Mesendoderm (in vitro differentiated cells): ENCODE data around the gene PPP1R12B.
"Not testable (repeated sequence)": the region's sequence is repeated elsewhere in the genome, so short reads cannot be mapped to it uniquely, and the experiment has no call there.

Source experiments
- DNase-seq: peaks from one replicate; pipeline ENCODE4 v3.0.0; 2013
- H2AK5ac ChIP-seq: 2 replicates; pipeline ENCODE4 v1.6.1; 2013; ENCODE audit warnings: low read length, inconsistent platforms
- H2BK120ac ChIP-seq: 2 replicates; pipeline ENCODE4 v1.6.1; 2013; ENCODE audit warnings: low read depth, mild to moderate bottlenecking, low read length, moderate library complexity, mixed read lengths
- H2BK15ac ChIP-seq: replicated peaks from 2 replicates; pipeline ENCODE4 v1.6.1; 2013; ENCODE audit warnings: low read depth, mild to moderate bottlenecking, moderate library complexity
- H2BK5ac ChIP-seq: 2 replicates; pipeline ENCODE4 v1.6.1; 2013; ENCODE audit warnings: low read length, inconsistent platforms
- H3K18ac ChIP-seq: 2 replicates; pipeline ENCODE4 v1.6.1; 2013; ENCODE audit warnings: mild to moderate bottlenecking, low read length, mixed read lengths
- H3K23ac ChIP-seq: one replicate; pipeline ENCODE4 v1.6.1; 2013; ENCODE audit warnings: low read length
- H3K27ac ChIP-seq: 2 replicates; pipeline ENCODE4 v1.5.1; 2013; ENCODE audit warnings: low read depth, mild to moderate bottlenecking, inconsistent platforms, low read length, moderate library complexity
- H3K27me3 ChIP-seq: 2 replicates; pipeline ENCODE4 v1.6.1; 2013; ENCODE audit warnings: low read length, control low read depth, mild to moderate bottlenecking, inconsistent platforms; ENCODE audit not compliant: insufficient read depth, poor library complexity
- H3K36me3 ChIP-seq: 2 replicates; pipeline ENCODE4 v1.6.1; 2013; ENCODE audit warnings: low read length, inconsistent platforms; ENCODE audit not compliant: control insufficient read depth, insufficient read depth
- H3K4ac ChIP-seq: one replicate; pipeline ENCODE4 v1.6.1; 2013; ENCODE audit warnings: low read depth, mild to moderate bottlenecking, low read length, moderate library complexity
- H3K4me1 ChIP-seq: 2 replicates; pipeline ENCODE4 v1.6.1; 2013; ENCODE audit warnings: low read depth, low read length, inconsistent platforms; ENCODE audit not compliant: control insufficient read depth
- H3K4me2 ChIP-seq: 2 replicates; pipeline ENCODE4 v1.6.1; 2013; ENCODE audit warnings: low read length
- H3K4me3 ChIP-seq: 2 replicates; pipeline ENCODE4 v1.5.1; 2013; ENCODE audit warnings: mild to moderate bottlenecking, low read length
- H3K56ac ChIP-seq: one replicate; pipeline ENCODE4 v1.6.1; 2013; ENCODE audit warnings: low read length
- H3K79me1 ChIP-seq: 2 replicates; pipeline ENCODE4 v1.6.1; 2013; ENCODE audit warnings: low read length, inconsistent platforms
- H3K79me2 ChIP-seq: 2 replicates; pipeline ENCODE4 v1.6.1; 2013; ENCODE audit warnings: mild to moderate bottlenecking, low read length; ENCODE audit not compliant: control insufficient read depth, insufficient read depth
- H3K9ac ChIP-seq: 2 replicates; pipeline ENCODE4 v1.6.1; 2013; ENCODE audit warnings: low read length, inconsistent platforms
- H4K5ac ChIP-seq: one replicate; pipeline ENCODE4 v1.6.1; 2013; ENCODE audit warnings: low read length
- H4K8ac ChIP-seq: one replicate; pipeline ENCODE4 v1.6.1; 2013; ENCODE audit warnings: low read depth, mild to moderate bottlenecking, control low read depth, low read length, moderate library complexity
- WGBS: extraction: QIAGEN DNeasy Blood & Tissue Kit; methylation state at CpG from one replicate; pipeline ENCODE4 v1.1.7; 2013; ENCODE audit warnings: low lambda C conversion rate, missing lambda C conversion rate; ENCODE audit not compliant: insufficient coverage; ENCODE audit errors: extremely low coverage; 5-methylcytosine and 5-hydroxymethylcytosine counted together

The PPP1R12B gene

DNA sequence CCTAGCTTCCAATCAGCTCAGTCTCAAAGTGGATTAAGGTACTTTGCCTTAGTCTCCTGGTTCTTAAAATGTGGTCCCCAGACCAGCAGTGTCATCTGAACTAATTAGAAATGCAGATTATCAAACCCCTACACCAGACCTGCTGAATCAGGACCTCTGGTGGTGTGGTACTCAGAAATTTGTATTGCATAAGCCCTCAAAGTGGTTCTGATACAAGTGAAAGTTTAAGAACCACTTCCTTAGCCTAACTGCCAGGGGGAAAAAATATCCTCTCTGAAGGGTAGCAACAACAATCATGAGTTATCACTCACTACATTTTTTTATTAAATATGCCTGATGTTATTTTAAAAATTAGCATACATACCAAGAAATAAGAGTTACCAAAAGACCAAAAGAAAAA, 131.2 kb downstream of the PPP1R12B start:
- not testable (repeated sequence) for H3K4me1 ChIP-seq, H3K23ac ChIP-seq, H4K5ac ChIP-seq, H4K8ac ChIP-seq, H3K79me2 ChIP-seq, H3K56ac ChIP-seq, H3K79me1 ChIP-seq, H3K27me3 ChIP-seq, H3K4me2 ChIP-seq, H3K9ac ChIP-seq, H2BK15ac ChIP-seq, H2BK5ac ChIP-seq, H3K36me3 ChIP-seq, H3K27ac ChIP-seq, H3K18ac ChIP-seq, H3K4me3 ChIP-seq, H2AK5ac ChIP-seq, H2BK120ac ChIP-seq, H3K4ac ChIP-seq
- peak; percentile 2 for DNase-seq

DNA sequence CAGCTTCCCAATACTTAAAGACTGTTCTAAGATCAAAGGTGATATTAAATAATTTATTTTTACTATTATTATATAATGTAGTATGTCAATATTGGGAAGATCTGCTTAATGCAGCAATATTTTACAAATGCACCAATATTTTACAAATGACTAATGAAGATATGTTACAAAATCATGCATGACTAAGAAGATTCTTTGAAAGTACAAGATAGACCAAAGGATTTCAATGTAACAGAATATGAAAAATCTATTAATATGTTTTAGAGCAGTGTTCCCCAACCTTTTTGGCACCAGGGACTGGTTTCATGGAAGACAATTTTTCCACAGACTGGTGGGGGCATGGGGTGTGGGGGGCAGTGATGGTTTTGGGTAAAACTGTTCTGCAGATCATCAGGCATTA, 132.1 kb downstream of the PPP1R12B start:
- H2BK15ac ChIP-seq, H3K4me1 ChIP-seq, H3K56ac ChIP-seq, H3K36me3 ChIP-seq, H3K18ac ChIP-seq, H4K8ac ChIP-seq, H3K79me2 ChIP-seq, H2BK120ac ChIP-seq, H3K79me1 ChIP-seq, H3K9ac ChIP-seq, DNase-seq, H3K4me3 ChIP-seq, H2BK5ac ChIP-seq, H3K27ac ChIP-seq, H2AK5ac ChIP-seq, H3K23ac ChIP-seq, H4K5ac ChIP-seq, H3K4ac ChIP-seq, H3K27me3 ChIP-seq, H3K4me2 ChIP-seq: not testable (repeated sequence)

DNA sequence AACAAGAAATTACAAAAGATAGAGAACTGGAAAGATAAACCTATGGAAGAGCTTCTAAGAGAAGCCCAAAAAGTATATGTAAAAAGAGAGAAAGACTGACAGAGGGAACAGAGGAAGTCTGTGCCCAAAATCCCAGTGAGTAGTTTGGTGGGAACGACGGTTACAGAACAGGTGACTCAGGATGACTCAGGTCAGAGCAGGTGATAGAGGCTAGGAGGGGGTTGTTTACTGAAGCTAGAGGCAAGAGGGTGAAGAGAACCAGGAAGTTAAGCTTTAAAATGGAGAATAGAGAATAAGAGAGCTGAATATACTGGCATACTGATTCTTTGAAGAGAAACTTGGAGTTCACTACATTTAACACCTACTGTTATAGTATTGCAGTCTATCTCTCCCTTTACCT, 134.9 kb downstream of the PPP1R12B start:
- no CpG with 5 or more reads among the region's 2 CpGs for whole genome bisulfite sequencing
- H4K8ac ChIP-seq, H3K27me3 ChIP-seq, H2BK120ac ChIP-seq, H3K4me3 ChIP-seq, H3K79me2 ChIP-seq, H3K4me1 ChIP-seq, H3K27ac ChIP-seq, H3K23ac ChIP-seq, H3K4ac ChIP-seq, H4K5ac ChIP-seq, H2BK15ac ChIP-seq, H2AK5ac ChIP-seq, H3K56ac ChIP-seq, H3K4me2 ChIP-seq, H3K9ac ChIP-seq, H3K79me1 ChIP-seq, H3K18ac ChIP-seq, H2BK5ac ChIP-seq, H3K36me3 ChIP-seq: not testable (repeated sequence)
- peak; percentile 41 for DNase-seq

DNA sequence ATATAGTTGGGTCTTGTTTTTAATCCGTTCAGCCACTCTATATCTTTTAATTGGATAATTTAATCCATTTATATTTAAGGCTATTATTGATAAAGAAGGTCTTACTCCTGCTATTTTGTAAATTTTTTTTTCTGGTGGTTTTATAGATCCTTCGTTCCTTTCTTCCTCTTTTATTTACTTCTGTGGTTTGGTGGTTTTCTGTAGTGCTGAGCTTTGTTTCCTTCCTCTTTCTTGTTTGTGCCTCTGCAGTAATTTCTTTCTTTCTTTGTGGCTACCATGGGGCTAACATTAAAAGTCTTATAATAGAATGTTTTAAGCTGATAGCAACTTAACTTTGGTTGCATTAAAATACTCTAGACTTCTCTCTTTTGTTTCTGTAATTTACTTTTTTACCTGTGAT, 135.5 kb downstream of the PPP1R12B start:
- H3K56ac ChIP-seq, H2AK5ac ChIP-seq, H3K4me1 ChIP-seq, H2BK15ac ChIP-seq, DNase-seq, H4K5ac ChIP-seq, H3K18ac ChIP-seq, H3K79me2 ChIP-seq, H2BK120ac ChIP-seq, H3K4me2 ChIP-seq, H3K79me1 ChIP-seq, H3K36me3 ChIP-seq, H3K4ac ChIP-seq, H3K27me3 ChIP-seq, H3K23ac ChIP-seq, H3K9ac ChIP-seq, H2BK5ac ChIP-seq, H3K27ac ChIP-seq, H4K8ac ChIP-seq, H3K4me3 ChIP-seq: not testable (repeated sequence)
- WGBS: no CpG with 5 or more reads among the region's 2 CpGs

DNA sequence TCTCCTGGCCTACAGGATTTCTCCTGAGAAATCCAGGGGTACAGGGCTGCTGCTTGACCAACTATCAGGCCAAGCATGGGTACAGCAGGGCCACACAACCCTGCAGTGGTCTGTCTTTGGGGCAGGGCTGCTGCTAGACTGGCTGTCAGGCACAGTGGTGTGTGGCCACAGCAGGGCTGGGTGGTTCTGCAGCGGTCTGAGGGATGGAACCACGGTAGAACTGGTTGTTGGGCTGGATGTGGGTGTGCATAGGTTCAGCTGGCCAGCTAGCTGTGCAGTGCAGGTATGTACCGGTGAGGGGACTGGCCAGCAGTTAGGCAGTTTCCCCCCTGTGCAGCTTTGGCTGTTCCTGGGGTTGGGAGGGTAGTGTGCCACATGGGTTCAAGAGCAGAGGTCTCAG, 136.3 kb downstream of the PPP1R12B start:
- not testable (repeated sequence) for H3K56ac ChIP-seq, H3K79me2 ChIP-seq, H2BK15ac ChIP-seq, H4K8ac ChIP-seq, H3K79me1 ChIP-seq, H3K4ac ChIP-seq, H3K4me1 ChIP-seq, H3K36me3 ChIP-seq, H3K27ac ChIP-seq, H3K27me3 ChIP-seq, H2BK120ac ChIP-seq, H3K23ac ChIP-seq, H3K18ac ChIP-seq, H4K5ac ChIP-seq, H2BK5ac ChIP-seq, H3K4me2 ChIP-seq, H3K9ac ChIP-seq, DNase-seq, H2AK5ac ChIP-seq, H3K4me3 ChIP-seq
- no CpG with 5 or more reads among the region's 3 CpGs for WGBS

DNA sequence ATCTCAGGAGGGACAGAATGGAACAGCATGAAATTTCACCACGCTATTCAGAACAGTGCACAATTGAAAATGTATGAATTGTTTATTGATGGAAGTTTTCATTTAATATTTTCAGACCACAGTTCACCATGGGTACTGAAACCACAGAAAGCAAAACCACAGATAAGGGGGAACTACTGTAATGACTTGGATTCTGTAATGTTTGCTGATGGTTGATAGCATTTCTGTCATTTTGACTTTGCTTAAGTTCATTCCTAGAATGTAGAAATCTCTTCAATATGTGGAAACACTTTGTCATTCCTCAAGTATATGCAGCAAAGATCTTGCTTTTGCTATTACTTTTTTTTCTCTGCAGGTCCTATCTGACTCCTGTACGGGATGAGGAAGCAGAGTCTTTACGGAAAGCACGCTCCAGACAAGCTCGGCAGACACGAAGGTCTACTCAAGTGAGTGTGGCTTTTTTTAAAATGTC, 139.7 kb downstream of the PPP1R12B start:
- H3K27ac ChIP-seq, H3K56ac ChIP-seq: not testable (repeated sequence)
- no CpG with 5 or more reads among the region's 6 CpGs for whole genome bisulfite sequencing

More for the DNA sequence above, 139.7 kb downstream of the PPP1R12B start:
- not testable (repeated sequence) for H4K5ac ChIP-seq, H3K4me3 ChIP-seq, H2BK5ac ChIP-seq, H3K9ac ChIP-seq, H3K4me2 ChIP-seq, H3K27me3 ChIP-seq, H3K4ac ChIP-seq, H3K36me3 ChIP-seq, DNase-seq, H3K18ac ChIP-seq, H3K4me1 ChIP-seq, H2BK120ac ChIP-seq, H3K79me1 ChIP-seq, H2BK15ac ChIP-seq, H4K8ac ChIP-seq, H3K79me2 ChIP-seq, H3K23ac ChIP-seq, H2AK5ac ChIP-seq
